SJSA1 (cell line): ENCODE results near the gene SPR. TPM values are rescaled to one million over a fixed set of nuclear protein-coding genes. Genes with fewer than 3 reads are reported as not detected.
A peak's percentile ranks its signal among the peaks of the same experiment; 100 is the strongest.

Experiments used
- DNase-seq, 2 experiments: peaks; one replicate each; pipeline ENCODE4 v3.0.0-alpha.2; 2015 to 2020; ENCODE audit warnings: low spot score in 2 of 2, low read depth in 1 of 2
- H3K27ac ChIP-seq: fragments of 250-450 bp; sonication (Bioruptor Pico); 2 replicates; pipeline ENCODE4 v1.5.1; 2020; ENCODE audit warnings: mild to moderate bottlenecking, moderate library complexity
- H3K27me3 ChIP-seq: fragments of 250-450 bp; sonication (Bioruptor Pico); replicated peaks from 2 replicates; pipeline ENCODE4 v1.5.1; 2020; ENCODE audit warnings: mild to moderate bottlenecking, moderate library complexity
- H3K36me3 ChIP-seq: fragments of 250-450 bp; sonication (Bioruptor Pico); 2 replicates; pipeline ENCODE4 v1.5.1; 2020; ENCODE audit warnings: mild to moderate bottlenecking
- H3K4me1 ChIP-seq: fragments of 250-450 bp; sonication (Bioruptor Pico); replicated peaks from 2 replicates; pipeline ENCODE4 v1.6.1; 2021; ENCODE audit warnings: mild to moderate bottlenecking
- H3K4me3 ChIP-seq: fragments of 250-450 bp; sonication (Bioruptor Pico); 2 replicates; pipeline ENCODE4 v1.5.1; 2020; ENCODE audit warnings: mild to moderate bottlenecking
- H3K9me3 ChIP-seq: fragments of 250-450 bp; sonication (Bioruptor Pico); replicated peaks from 2 replicates; pipeline ENCODE4 v1.5.1; 2020; ENCODE audit warnings: mild to moderate bottlenecking
- total RNA-seq: library from RNA; depleted of rRNA; stranded (reverse); fragments of >200 nt; shearing (Covaris generic); gene quantifications from 2 replicates; pipeline ENCODE4 v1.2.3, GENCODE V29; 2014

SPR gene
- total RNA-seq, 1 experiment from 2014 or later = 35.8 TPM

DNA sequence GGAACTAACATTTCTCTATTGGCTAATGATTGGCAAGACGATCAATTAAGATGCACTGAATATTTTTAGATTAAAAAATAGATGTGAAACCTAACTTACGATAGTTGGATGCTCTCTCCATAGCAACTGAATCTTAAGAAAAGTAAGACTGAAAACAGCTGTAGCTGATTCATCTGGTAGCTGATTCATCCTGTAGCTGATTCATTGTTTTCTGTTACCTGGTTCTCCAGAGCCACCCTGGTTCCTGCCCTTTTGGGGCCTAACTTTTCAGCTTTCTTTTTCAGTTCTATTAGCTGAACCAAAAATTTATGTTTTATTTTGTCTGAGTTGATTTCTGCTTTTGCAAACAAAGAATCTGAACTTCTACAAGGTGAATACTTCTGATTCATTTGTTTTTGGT lies 22.7 kb upstream of the SPR start:
- DNase-seq = no peak
- no peak overlapping the region for H3K27ac ChIP-seq
- peaks cover 7% of the 10 kb centered on the region; the same call in 1 of the 2 replicates for H3K27me3 ChIP-seq
- H3K36me3 ChIP-seq = no peaks in the 10 kb centered on the region
- peaks cover 10% of the 10 kb centered on the region for H3K4me1 ChIP-seq
- no peak overlapping the region for H3K4me3 ChIP-seq
- no peaks in the 10 kb centered on the region for H3K9me3 ChIP-seq

GRCh38 chr2:72871060-72871459 lies 16.1 kb upstream of the SPR start:
- Histone ChIP-seq H3K4me3 (no peak overlapping the region), H3K4me1 (no peaks in the 10 kb centered on the region), H3K27ac (no peak overlapping the region), H3K27me3 (peaks cover 10% of the 10 kb centered on the region), H3K9me3 (peaks cover 2% of the 10 kb centered on the region; the same call in 1 of the 2 replicates), H3K36me3 (no peaks in the 10 kb centered on the region)
- no peak for DNase-seq

DNA sequence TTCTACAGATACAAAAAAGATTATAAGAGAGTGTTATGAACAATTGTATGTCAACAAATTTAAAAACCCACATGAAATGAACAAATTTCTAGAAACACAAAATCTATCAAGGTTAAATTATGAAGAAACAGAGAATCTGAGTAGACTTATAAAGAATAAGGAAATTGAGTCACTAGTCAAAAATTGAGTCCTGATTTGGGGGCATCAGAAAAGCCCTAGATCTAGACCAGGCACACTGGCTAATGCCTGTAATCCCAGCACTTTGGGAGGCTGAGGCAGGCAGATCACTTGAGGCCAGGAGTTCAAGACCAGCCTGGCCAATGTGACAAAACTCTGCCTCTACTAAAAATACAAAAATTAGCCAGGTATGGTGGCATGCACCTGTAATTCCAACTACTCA lies 15.3 kb upstream of the SPR start:
- no peak for DNase-seq
- Histone ChIP-seq H3K27me3 (peaks cover 17% of the 10 kb centered on the region), H3K4me1 (no peaks in the 10 kb centered on the region), H3K36me3 (no peaks in the 10 kb centered on the region), H3K4me3 (no peak overlapping the region), H3K9me3 (peaks cover 2% of the 10 kb centered on the region; the same call in 1 of the 2 replicates), H3K27ac (no peak overlapping the region)

DNA sequence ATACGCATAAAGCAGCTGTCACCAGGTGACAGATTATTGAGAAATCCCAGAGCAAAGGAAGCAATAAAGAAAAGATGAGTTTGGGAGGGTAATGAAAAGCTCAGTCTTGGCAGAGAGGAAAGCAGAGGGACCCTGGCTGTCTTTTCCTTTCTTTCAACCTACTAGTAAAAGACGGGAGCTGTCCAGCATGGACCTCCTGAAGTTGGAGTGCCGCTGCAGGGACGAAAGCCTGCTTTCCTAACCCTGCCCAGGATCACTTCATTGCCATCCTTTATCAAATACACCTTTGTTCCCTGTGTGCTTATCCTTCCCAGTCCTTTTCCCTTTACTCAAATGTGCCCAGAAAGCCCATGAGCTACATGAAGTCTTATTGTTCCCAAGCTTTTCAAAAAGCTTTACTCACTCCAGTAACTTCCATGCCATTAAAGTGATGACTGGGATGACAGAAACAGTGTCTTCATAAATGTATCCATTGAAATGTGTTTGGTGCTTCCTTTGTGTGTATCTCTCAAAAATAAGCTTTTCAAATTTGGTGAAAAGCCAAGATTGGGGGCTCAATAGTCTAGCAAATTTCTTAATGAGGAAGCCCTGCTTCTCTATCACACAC lies 3.7 kb upstream of the SPR start:
- Histone ChIP-seq H3K4me3 (no peak overlapping the region), H3K36me3 (no peaks in the 10 kb centered on the region), H3K27ac (no peak overlapping the region), H3K4me1 (peaks cover 16% of the 10 kb centered on the region), H3K9me3 (no peaks in the 10 kb centered on the region), H3K27me3 (peaks cover 6% of the 10 kb centered on the region; the same call in 1 of the 2 replicates)
- DNase-seq = peak in 1 of 2 experiments; percentile 29

DNA sequence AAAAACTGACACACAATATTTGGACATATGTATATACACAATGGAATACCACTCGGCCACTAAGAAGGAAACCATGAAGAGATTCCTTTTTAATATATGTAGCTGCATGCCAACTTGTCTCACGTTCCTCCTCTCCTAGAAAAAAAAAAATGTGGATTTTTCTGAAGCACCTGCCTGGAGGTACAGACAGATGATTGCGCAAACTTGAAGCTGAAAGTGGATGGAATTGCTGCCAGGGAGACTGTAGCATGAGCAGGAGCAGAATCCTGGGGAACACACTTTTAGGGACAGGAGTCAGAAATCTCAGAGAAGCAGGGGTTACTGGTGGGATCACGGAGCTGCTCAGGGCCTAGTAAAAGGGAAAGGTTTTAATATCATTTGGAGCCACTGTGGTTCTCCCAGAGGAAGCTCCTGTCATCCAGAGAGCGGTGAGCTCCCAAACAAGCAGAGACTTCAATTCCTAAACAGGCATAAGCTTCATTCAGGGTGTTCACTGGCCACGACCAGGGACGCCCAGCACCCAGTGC lies 640 bp upstream of the SPR start:
- peak overlapping the region; percentile 61 for H3K4me3 ChIP-seq
- H3K9me3 ChIP-seq = no peaks in the 10 kb centered on the region
- DNase-seq = no peak
- H3K36me3 ChIP-seq = peaks cover 2% of the 10 kb centered on the region; the same call in 1 of the 2 replicates
- H3K27me3 ChIP-seq = no peaks in the 10 kb centered on the region
- no peak overlapping the region for H3K27ac ChIP-seq
- H3K4me1 ChIP-seq = peaks cover 17% of the 10 kb centered on the region

DNA sequence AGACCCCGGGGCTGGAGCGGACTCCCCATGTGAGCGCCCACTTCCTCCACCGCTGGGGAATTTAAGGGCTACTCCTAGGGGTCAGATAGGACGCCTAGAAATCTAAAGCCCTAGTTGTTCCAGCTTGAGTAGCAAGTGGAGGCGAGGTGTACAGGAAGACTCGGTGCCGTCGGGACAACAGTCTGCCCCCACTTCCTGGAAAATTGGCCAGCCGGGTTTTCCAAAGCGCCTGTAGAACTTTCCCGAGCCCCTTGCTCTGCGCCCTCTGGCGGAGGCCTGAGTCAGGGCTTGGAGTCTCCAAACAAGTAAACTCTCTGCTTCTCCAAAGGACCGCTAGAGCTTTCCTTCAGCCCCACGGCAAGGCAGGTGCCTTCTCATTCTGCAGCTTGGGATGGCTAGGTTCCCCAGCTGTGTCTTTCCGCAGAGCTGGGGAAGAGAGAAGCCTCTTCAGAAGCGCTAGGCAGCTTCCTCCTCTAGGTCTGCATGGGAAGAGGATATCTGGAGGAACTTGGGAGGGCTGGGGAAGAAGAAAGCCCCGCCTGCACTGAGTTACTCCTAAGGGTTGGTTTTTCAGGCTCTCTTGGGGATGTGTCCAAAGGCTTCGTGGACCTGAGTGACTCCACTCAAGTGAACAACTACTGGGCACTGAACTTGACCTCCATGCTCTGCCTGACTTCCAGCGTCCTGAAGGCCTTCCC lies 681 bp downstream of the SPR start:
- no peaks in the 10 kb centered on the region for H3K9me3 ChIP-seq
- no peaks in the 10 kb centered on the region for H3K27me3 ChIP-seq
- peak overlapping the region; percentile 49 for H3K27ac ChIP-seq
- peak; percentile 75 to 92 for DNase-seq
- peak overlapping the region; percentile 61 for H3K4me3 ChIP-seq
- H3K36me3 ChIP-seq = peaks cover 10% of the 10 kb centered on the region
- peaks cover 17% of the 10 kb centered on the region for H3K4me1 ChIP-seq

DNA sequence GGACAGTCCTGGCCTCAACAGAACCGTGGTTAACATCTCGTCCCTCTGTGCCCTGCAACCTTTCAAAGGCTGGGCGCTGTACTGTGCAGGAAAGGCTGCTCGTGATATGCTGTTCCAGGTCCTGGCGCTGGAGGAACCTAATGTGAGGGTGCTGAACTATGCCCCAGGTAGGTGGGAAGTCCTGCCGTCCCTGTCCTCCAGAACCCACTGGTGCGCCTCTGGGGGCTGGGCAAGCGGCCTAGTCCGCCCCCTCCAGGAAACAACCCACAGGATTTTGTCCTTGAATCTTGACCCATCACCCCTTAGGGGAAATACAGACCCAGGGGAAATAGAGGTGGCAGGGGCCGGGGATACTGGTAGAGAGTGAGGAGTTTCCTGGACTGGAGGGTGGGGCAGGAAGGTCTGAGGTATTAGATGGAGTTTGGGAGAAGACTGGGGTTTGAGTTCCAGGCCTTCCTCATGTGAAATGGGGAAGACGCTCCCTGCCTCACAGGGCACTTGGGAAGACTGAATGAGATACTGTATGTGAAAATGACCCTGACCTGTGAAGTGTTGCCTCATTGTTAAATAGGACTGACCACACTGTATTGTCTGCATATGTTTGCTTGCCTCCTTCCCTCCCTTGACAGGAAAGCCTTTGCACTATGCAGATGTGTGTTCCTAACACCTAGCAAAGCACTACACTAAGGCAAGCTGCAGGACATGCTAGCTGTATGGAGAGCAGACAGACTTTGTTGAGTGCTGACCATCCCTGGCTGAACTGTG lies 1.4 kb downstream of the SPR start:
- peaks cover 17% of the 10 kb centered on the region for H3K4me1 ChIP-seq
- peaks cover 10% of the 10 kb centered on the region for H3K36me3 ChIP-seq
- H3K9me3 ChIP-seq = no peaks in the 10 kb centered on the region
- H3K4me3 ChIP-seq = no peak overlapping the region
- H3K27me3 ChIP-seq = no peaks in the 10 kb centered on the region
- DNase-seq = no peak
- H3K27ac ChIP-seq = no peak overlapping the region

GRCh38 chr2:72889991-72890390 lies 2.8 kb downstream of the SPR start:
- no peak for DNase-seq

DNA sequence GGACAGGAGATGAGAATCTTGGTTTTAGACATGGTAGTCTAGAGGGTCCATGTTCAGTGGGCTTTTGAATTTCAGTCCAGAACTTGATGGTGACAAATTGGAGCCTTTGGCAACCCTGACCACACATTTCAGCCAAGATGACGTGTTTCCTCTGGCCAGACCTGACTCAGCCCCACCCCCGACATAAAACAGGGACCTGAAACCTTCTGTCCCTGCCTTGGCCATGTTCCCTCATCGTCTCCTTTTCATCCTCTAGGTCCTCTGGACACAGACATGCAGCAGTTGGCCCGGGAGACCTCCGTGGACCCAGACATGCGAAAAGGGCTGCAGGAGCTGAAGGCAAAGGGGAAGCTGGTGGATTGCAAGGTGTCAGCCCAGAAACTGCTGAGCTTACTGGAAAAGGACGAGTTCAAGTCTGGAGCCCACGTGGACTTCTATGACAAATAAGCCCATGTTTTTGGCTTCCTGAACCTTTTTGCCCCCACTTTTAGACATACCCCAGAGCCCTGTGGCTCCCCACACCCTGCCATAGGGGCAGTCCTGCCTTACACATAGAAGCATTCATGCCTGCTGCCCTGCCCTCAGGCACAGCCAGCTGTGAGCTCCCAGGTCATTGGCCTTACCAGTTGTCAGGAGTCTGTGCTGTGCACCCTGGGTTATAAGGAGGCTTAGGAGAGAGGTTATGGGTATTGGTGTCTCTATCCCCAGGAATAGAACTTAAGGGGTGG lies 4.0 kb downstream of the SPR start:
- H3K36me3 ChIP-seq = peaks cover 10% of the 10 kb centered on the region
- peaks cover 17% of the 10 kb centered on the region for H3K4me1 ChIP-seq
- H3K27me3 ChIP-seq = peaks cover 3% of the 10 kb centered on the region
- DNase-seq = no peak
- no peak overlapping the region for H3K27ac ChIP-seq
- H3K9me3 ChIP-seq = no peaks in the 10 kb centered on the region
- H3K4me3 ChIP-seq = no peak overlapping the region

More at GRCh38 chr2:72889991-72890390, 2.8 kb downstream of the SPR start:
- H3K4me1 ChIP-seq = peaks cover 17% of the 10 kb centered on the region
- peaks cover 10% of the 10 kb centered on the region for H3K36me3 ChIP-seq
- H3K9me3 ChIP-seq = no peaks in the 10 kb centered on the region
- H3K27ac ChIP-seq = no peak overlapping the region
- no peaks in the 10 kb centered on the region for H3K27me3 ChIP-seq
- H3K4me3 ChIP-seq = no peak overlapping the region

DNA sequence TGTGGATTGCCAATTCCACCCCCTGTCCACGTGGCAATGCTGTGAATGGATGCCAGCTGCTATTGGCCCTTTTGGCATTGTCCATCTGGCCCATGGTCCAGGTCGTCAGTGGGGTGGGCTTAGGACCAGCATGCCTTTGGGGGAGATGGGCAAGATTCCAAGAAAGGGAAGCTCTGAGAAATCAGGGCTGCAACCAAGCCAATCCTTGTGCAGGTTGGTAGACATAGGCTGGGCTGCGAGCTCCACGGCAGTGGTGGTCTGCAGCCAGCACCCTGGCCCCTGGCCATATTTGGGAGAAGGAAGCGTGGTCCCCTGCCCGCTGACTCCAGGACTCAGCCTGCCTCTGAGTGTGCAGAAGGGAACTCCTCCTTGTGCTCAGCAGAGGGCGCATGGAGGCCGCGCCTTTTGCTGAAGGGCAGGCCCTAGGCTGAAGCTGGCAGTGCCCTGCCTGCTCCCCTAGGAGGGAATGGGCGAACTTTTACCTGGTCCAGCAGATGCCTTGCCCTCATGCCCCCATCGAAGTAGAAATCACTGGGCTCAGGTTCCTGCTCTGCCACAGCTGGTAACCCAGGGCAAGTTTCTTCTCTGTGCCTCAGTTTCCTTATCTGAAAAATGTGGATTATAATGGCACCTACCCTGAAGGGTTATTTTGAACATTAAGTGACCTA lies 5.4 kb downstream of the SPR start:
- Histone ChIP-seq H3K36me3 (peaks cover 10% of the 10 kb centered on the region), H3K4me3 (no peak overlapping the region), H3K4me1 (peaks cover 7% of the 10 kb centered on the region), H3K27me3 (peaks cover 3% of the 10 kb centered on the region), H3K27ac (no peak overlapping the region), H3K9me3 (no peaks in the 10 kb centered on the region)
- DNase-seq = peak; percentile 35 to 73

GRCh38 chr2:72893594-72894319 lies 6.5 kb downstream of the SPR start:
- Histone ChIP-seq H3K36me3 (peaks cover 10% of the 10 kb centered on the region), H3K4me3 (no peak overlapping the region), H3K27me3 (peaks cover 13% of the 10 kb centered on the region), H3K4me1 (no peaks in the 10 kb centered on the region; the same call in 1 of the 2 replicates), H3K9me3 (no peaks in the 10 kb centered on the region), H3K27ac (no peak overlapping the region)
- DNase-seq = peak; percentile 55 to 67

DNA sequence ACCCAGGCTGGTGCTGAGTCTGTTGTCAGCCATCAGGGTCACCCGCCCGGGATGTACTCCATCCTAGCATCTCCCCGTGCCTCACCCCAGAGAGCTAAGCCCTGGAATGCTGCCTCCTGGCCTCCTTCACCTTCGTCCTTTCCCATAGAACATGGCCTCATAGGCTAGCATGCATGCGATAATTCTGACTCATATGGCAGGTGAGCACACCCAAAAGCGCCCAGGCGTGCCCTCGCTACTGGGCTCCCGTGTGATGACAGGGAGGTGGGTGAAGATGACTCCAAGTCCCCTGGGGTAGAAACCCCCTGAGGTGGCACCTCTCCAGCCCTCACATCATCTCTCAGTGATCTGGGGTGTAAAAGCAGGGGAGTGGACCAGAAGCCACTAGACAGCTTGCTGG lies 7.3 kb downstream of the SPR start:
- H3K4me3 ChIP-seq = no peak overlapping the region
- no peak for DNase-seq
- H3K27ac ChIP-seq = no peak overlapping the region

More for the DNA sequence above, 7.3 kb downstream of the SPR start:
- H3K36me3 ChIP-seq = peaks cover 10% of the 10 kb centered on the region
- peaks cover 20% of the 10 kb centered on the region for H3K27me3 ChIP-seq
- H3K9me3 ChIP-seq = no peaks in the 10 kb centered on the region
- no peaks in the 10 kb centered on the region; the same call in 1 of the 2 replicates for H3K4me1 ChIP-seq
